Lung (tissue), 12 donors: Measurements from ENCODE around the gene STARD7. TPM values are rescaled to one million over a fixed set of nuclear protein-coding genes. Genes with fewer than 3 reads are reported as not detected.

Experiments used
- ATAC-seq: fragments of 200-7000 bp; cut with Tn5 transposase; one replicate; pipeline ENCODE4 v1.9.1; 2020; ENCODE audit warnings: moderate number of reproducible peaks; ENCODE audit not compliant: insufficient read depth, low FRiP score
- DNase-seq, 3 donors: peaks; one replicate each; pipeline ENCODE4 v3.0.0-alpha.2; 2013 to 2017
- H3K27ac ChIP-seq, 2 donors: one replicate each; pipeline ENCODE4 v1.5.1; 2013; ENCODE audit warnings: mild to moderate bottlenecking in 2 of 2, moderate library complexity in 2 of 2, control low read depth in 1 of 2, inconsistent platforms in 1 of 2, low read depth in 1 of 2, low read length in 1 of 2
- H3K27me3 ChIP-seq, 3 donors: one replicate each; pipeline ENCODE4 v1.5.1; 2013; ENCODE audit warnings: low read length in 2 of 3; ENCODE audit not compliant: control insufficient read depth in 3 of 3, insufficient read depth in 3 of 3
- H3K36me3 ChIP-seq, 4 donors: one replicate each; pipeline ENCODE4 v1.5.1; 2013; ENCODE audit warnings: low read length in 4 of 4, mild to moderate bottlenecking in 1 of 4, moderate library complexity in 1 of 4; ENCODE audit not compliant: control insufficient read depth in 4 of 4, insufficient read depth in 4 of 4
- H3K4me1 ChIP-seq, 5 donors: one replicate each; pipeline ENCODE4 v1.5.1; 2013; ENCODE audit warnings: low read length in 5 of 5, mild to moderate bottlenecking in 2 of 5, moderate library complexity in 1 of 5; ENCODE audit not compliant: control insufficient read depth in 5 of 5, insufficient read depth in 5 of 5
- H3K4me3 ChIP-seq: one replicate; pipeline ENCODE4 v1.5.1; 2013; ENCODE audit warnings: mild to moderate bottlenecking, control low read depth, moderate library complexity
- H3K9ac ChIP-seq, 2 donors: one replicate each; pipeline ENCODE4 v1.5.1; 2013; ENCODE audit warnings: low read length in 2 of 2, control low read depth in 1 of 2; ENCODE audit not compliant: insufficient read depth in 1 of 2
- H3K9me3 ChIP-seq, 4 donors: one replicate each; pipeline ENCODE4 v1.5.1; 2013; ENCODE audit warnings: low read length in 3 of 4, mild to moderate bottlenecking in 1 of 4, moderate library complexity in 1 of 4; ENCODE audit not compliant: control insufficient read depth in 4 of 4, insufficient read depth in 3 of 4
- CTCF ChIP-seq: IDR thresholded peaks from 2 replicates; pipeline ENCODE4 v1.5.1; 2012; ENCODE audit warnings: mild to moderate bottlenecking; ENCODE audit errors: control extremely low read depth, extremely low read depth
- WGBS, 2 donors: extraction: QIAGEN DNeasy Blood & Tissue Kit; methylation state at CpG; one replicate each; pipeline ENCODE4 v1.1.7; 2013; 5-methylcytosine and 5-hydroxymethylcytosine counted together
- polyA plus RNA-seq, 2 donors: library from polyadenylated mRNA; stranded (reverse); fragments of 200-250 nt; gene quantifications; one replicate each; pipeline ENCODE4 v1.2.1, GENCODE V29; 2013
- total RNA-seq, 2 donors: library from RNA; depleted of rRNA in 1 of 2; stranded (reverse); fragments of >200 nt in 1 of 2; gene quantifications; one replicate each; pipeline ENCODE4 v1.2.1, GENCODE V29; 2014 to 2021
- donor health status: control.
- donor health status: control.
- donor health status: Bipolar disorder and iron deficiency.
- donor health status: healthy.
- donor health status: DM: yes; HTN: yes; CAD: no.

The STARD7 gene
- total and polyA plus RNA-seq, 4 donors, result 52.2 to 141 (median 92.9) TPM

GRCh38 chr2:96156926-96157648 lies 51.5 kb downstream of the STARD7 start:
- DNase-seq, result no peak
- peaks cover 0 to 3% (median 0%) of the 10 kb centered on the region in 5 donors for H3K4me1 ChIP-seq
- TF ChIP-seq CTCF, result no peak
- no peak for ATAC-seq
- no peak overlapping the region for H3K4me3 ChIP-seq
- no peaks in the 10 kb centered on the region for H3K9me3 ChIP-seq
- no peak overlapping the region for H3K27ac ChIP-seq
- H3K36me3 ChIP-seq, result no peaks in the 10 kb centered on the region
- WGBS, 2 donors, result 90 to 94% methylated on average over 5 of the region's 5 CpGs
- H3K27me3 ChIP-seq, result peaks cover 0 to 6% (median 0%) of the 10 kb centered on the region in 3 donors
- no peak overlapping the region for H3K9ac ChIP-seq

GRCh38 chr2:96156011-96156820 lies 52.4 kb downstream of the STARD7 start:
- H3K4me3 ChIP-seq, result no peak overlapping the region
- ATAC-seq, result no peak
- peaks cover 0 to 6% (median 0%) of the 10 kb centered on the region in 3 donors for H3K27me3 ChIP-seq
- no peak for TF ChIP-seq CTCF
- no peak overlapping the region for H3K9ac ChIP-seq
- no peaks in the 10 kb centered on the region for H3K9me3 ChIP-seq
- H3K36me3 ChIP-seq, result no peaks in the 10 kb centered on the region
- no peak for DNase-seq
- no peak overlapping the region for H3K27ac ChIP-seq
- 88 to 90% methylated on average over 10 of the region's 10 CpGs for WGBS, 2 donors
- H3K4me1 ChIP-seq, result no peaks in the 10 kb centered on the region

GRCh38 chr2:96154506-96155380 lies 53.9 kb downstream of the STARD7 start:
- peaks cover 0 to 6% (median 0%) of the 10 kb centered on the region in 3 donors for H3K27me3 ChIP-seq
- no peaks in the 10 kb centered on the region for H3K36me3 ChIP-seq
- H3K9ac ChIP-seq, result no peak overlapping the region
- DNase-seq, result no peak
- no peaks in the 10 kb centered on the region for H3K4me1 ChIP-seq
- no peak overlapping the region for H3K4me3 ChIP-seq
- no peak for TF ChIP-seq CTCF
- H3K27ac ChIP-seq, result no peak overlapping the region
- no peak for ATAC-seq
- WGBS, 2 donors, result 85 to 89% methylated on average over 16 of the region's 16 CpGs
- no peaks in the 10 kb centered on the region for H3K9me3 ChIP-seq
